Stimulated activated effector memory CD8-positive, alpha-beta T cell treated with anti-CD3 and anti-CD28 coated beads, Interleukin-12 subunit alpha, Interleukin-12 subunit beta, amount 100 ng/mL, for 72 hours (primary cell): ENCODE results near the gene TRIM63.
"Not testable (repeated sequence)": the region's sequence is repeated elsewhere in the genome, so short reads cannot be mapped to it uniquely, and the experiment has no call there.

Experiments
- ATAC-seq: fragments of 150-1000 bp; cut with Tn5 transposase; 2 replicates; pipeline ENCODE4 v1.10.0; 2021
- DNase-seq, 2 donors: peaks; one replicate each; pipeline ENCODE4 v3.0.0; 2021 to 2022; ENCODE audit warnings: low spot score in 2 of 2
- H3K27ac Mint-ChIP-seq: one replicate; pipeline ENCODE4 v1.8.0; 2022; ENCODE audit warnings: mild to moderate bottlenecking, mixed read lengths
- H3K36me3 Mint-ChIP-seq: one replicate; pipeline ENCODE4 v1.8.0; 2022; ENCODE audit warnings: mild to moderate bottlenecking, mixed read lengths
- H3K4me1 Mint-ChIP-seq: one replicate; pipeline ENCODE4 v1.8.0; 2022; ENCODE audit warnings: mixed read lengths
- H3K4me3 Mint-ChIP-seq: one replicate; pipeline ENCODE4 v1.8.0; 2022; ENCODE audit warnings: mild to moderate bottlenecking, mixed read lengths
- H3K9me3 Mint-ChIP-seq: one replicate; pipeline ENCODE4 v1.8.0; 2022; ENCODE audit warnings: mixed read lengths

Gene TRIM63

GRCh38 chr1:26067432-26067911 is at the start of gene TRIM63:
Gene TRIM63, minus strand, starts transcription at chr1:26067630. Its CDS starts 136 bp downstream, at chr1:26067494.
- Mint-ChIP-seq H3K36me3 (no peaks in the 10 kb centered on the region), H3K27ac (no peak within 1 kb of the TSS), H3K9me3 (no peaks in the 10 kb centered on the region), H3K4me1 (no peaks in the 10 kb centered on the region), H3K4me3 (no peak within 1 kb of the TSS)
- DNase-seq = no peak
- ATAC-seq = no peak

GRCh38 chr1:26114165-26114927 is 46.9 kb upstream of the TRIM63 start:
- peaks cover 60% of the 10 kb centered on the region for H3K36me3 Mint-ChIP-seq
- H3K4me1 Mint-ChIP-seq = peaks cover 13% of the 10 kb centered on the region
- no peak for DNase-seq
- no peak overlapping the region for H3K4me3 Mint-ChIP-seq
- no peak overlapping the region for H3K27ac Mint-ChIP-seq
- no peaks in the 10 kb centered on the region for H3K9me3 Mint-ChIP-seq
- ATAC-seq = no peak

GRCh38 chr1:26112407-26112775 is 45.0 kb upstream of the TRIM63 start:
- DNase-seq (no peak), ATAC-seq (no peak)
- Mint-ChIP-seq H3K4me1 (peaks cover 13% of the 10 kb centered on the region), H3K27ac (peak overlapping the region; percentile 92), H3K4me3 (peak overlapping the region; percentile 83), H3K36me3 (peaks cover 42% of the 10 kb centered on the region), H3K9me3 (no peaks in the 10 kb centered on the region)

GRCh38 chr1:26111530-26112406 is 44.3 kb upstream of the TRIM63 start, which contains the start of gene PDIK1L:
Gene PDIK1L, plus strand, starts transcription at chr1:26111824. Its CDS starts 2,485 bp downstream, at chr1:26114309.
- Mint-ChIP-seq H3K9me3 (no peaks in the 10 kb centered on the region), H3K27ac (peak within 1 kb of the TSS; percentile 92), H3K4me1 (peaks cover 13% of the 10 kb centered on the region), H3K36me3 (peaks cover 36% of the 10 kb centered on the region), H3K4me3 (peak within 1 kb of the TSS; percentile 83)
- peak; percentile 92 for ATAC-seq
- peak; percentile 88 to 93 for DNase-seq

- DNase-seq = peak; percentile 60 to 87
- Mint-ChIP-seq H3K36me3 (peaks cover 28% of the 10 kb centered on the region), H3K4me1 (peaks cover 13% of the 10 kb centered on the region), H3K4me3 (peak overlapping the region; percentile 83), H3K9me3 (no peaks in the 10 kb centered on the region), H3K27ac (peak overlapping the region; percentile 92)
- peak; percentile 73 for ATAC-seq
Observed at GRCh38 chr1:26110731-26111529, 43.5 kb upstream of the TRIM63 start.

GRCh38 chr1:26109229-26110164 is 42.1 kb upstream of the TRIM63 start:
- Mint-ChIP-seq H3K27ac (peak overlapping the region; percentile 92), H3K4me1 (peaks cover 19% of the 10 kb centered on the region), H3K4me3 (peak overlapping the region; percentile 83), H3K9me3 (no peaks in the 10 kb centered on the region), H3K36me3 (peaks cover 18% of the 10 kb centered on the region)
- DNase-seq (no peak), ATAC-seq (no peak)

- not testable (repeated sequence) for H3K27ac Mint-ChIP-seq, DNase-seq, H3K9me3 Mint-ChIP-seq, ATAC-seq, H3K4me1 Mint-ChIP-seq, H3K36me3 Mint-ChIP-seq, H3K4me3 Mint-ChIP-seq
Observed at GRCh38 chr1:26105226-26105548, 37.8 kb upstream of the TRIM63 start.

GRCh38 chr1:26102526-26102925 is 35.1 kb upstream of the TRIM63 start:
- no peaks in the 10 kb centered on the region for H3K9me3 Mint-ChIP-seq
- no peak overlapping the region for H3K27ac Mint-ChIP-seq
- DNase-seq = no peak
- no peak overlapping the region for H3K4me3 Mint-ChIP-seq
- no peak for ATAC-seq
- H3K36me3 Mint-ChIP-seq = no peaks in the 10 kb centered on the region
- peaks cover 7% of the 10 kb centered on the region for H3K4me1 Mint-ChIP-seq

GRCh38 chr1:26102119-26102518 is 34.7 kb upstream of the TRIM63 start:
- Mint-ChIP-seq H3K9me3 (no peaks in the 10 kb centered on the region), H3K27ac (no peak overlapping the region), H3K4me3 (no peak overlapping the region), H3K36me3 (no peaks in the 10 kb centered on the region), H3K4me1 (peaks cover 7% of the 10 kb centered on the region)
- ATAC-seq (no peak), DNase-seq (no peak)

- not testable (repeated sequence) for DNase-seq, H3K4me3 Mint-ChIP-seq, H3K4me1 Mint-ChIP-seq, H3K27ac Mint-ChIP-seq, H3K36me3 Mint-ChIP-seq, H3K9me3 Mint-ChIP-seq, ATAC-seq
Observed at GRCh38 chr1:26100204-26100603, 32.8 kb upstream of the TRIM63 start.

GRCh38 chr1:26099780-26100179 is 32.4 kb upstream of the TRIM63 start:
- Mint-ChIP-seq H3K9me3 (no peaks in the 10 kb centered on the region), H3K4me1 (peaks cover under 1% of the 10 kb centered on the region), H3K4me3 (no peak overlapping the region), H3K36me3 (no peaks in the 10 kb centered on the region), H3K27ac (no peak overlapping the region)
- ATAC-seq (no peak), DNase-seq (no peak)

GRCh38 chr1:26098602-26099001 is 31.2 kb upstream of the TRIM63 start:
- no peak overlapping the region for H3K27ac Mint-ChIP-seq
- DNase-seq = no peak

GRCh38 chr1:26097696-26098095 is 30.3 kb upstream of the TRIM63 start:
- Mint-ChIP-seq H3K36me3 (no peaks in the 10 kb centered on the region), H3K9me3 (no peaks in the 10 kb centered on the region), H3K4me3 (no peak overlapping the region), H3K4me1 (no peaks in the 10 kb centered on the region), H3K27ac (no peak overlapping the region)
- ATAC-seq (peak; percentile 51), DNase-seq (no peak)

More at GRCh38 chr1:26098602-26099001, 31.2 kb upstream of the TRIM63 start:
- Mint-ChIP-seq H3K36me3 (no peaks in the 10 kb centered on the region), H3K9me3 (no peaks in the 10 kb centered on the region), H3K4me3 (no peak overlapping the region), H3K4me1 (no peaks in the 10 kb centered on the region)
- ATAC-seq = no peak

- no peaks in the 10 kb centered on the region for H3K9me3 Mint-ChIP-seq
- H3K27ac Mint-ChIP-seq = no peak overlapping the region
- no peaks in the 10 kb centered on the region for H3K36me3 Mint-ChIP-seq
- no peak for DNase-seq
- H3K4me3 Mint-ChIP-seq = no peak overlapping the region
- no peaks in the 10 kb centered on the region for H3K4me1 Mint-ChIP-seq
- no peak for ATAC-seq
Observed at GRCh38 chr1:26096471-26096870, 29.0 kb upstream of the TRIM63 start.
